GM23248 (cell line): ENCODE data around the gene BSG. TPM values are rescaled to one million over a fixed set of nuclear protein-coding genes. Genes with fewer than 3 reads are reported as not detected.

Experiments used
- DNase-seq: peaks from one replicate; pipeline ENCODE4 v3.0.0-alpha.2; 2015
- H2AFZ ChIP-seq: fragments of 200-600 bp; sonication (generic); 2 replicates; pipeline ENCODE4 v1.6.1; 2016; ENCODE audit warnings: antibody characterized with exemption
- H3F3A ChIP-seq: fragments of 200-600 bp; sonication (generic); 2 replicates; pipeline ENCODE4 v1.6.1; 2016; ENCODE audit warnings: mild to moderate bottlenecking, antibody characterized with exemption, mixed run types; ENCODE audit not compliant: insufficient read depth
- H3K27ac ChIP-seq: fragments of 200-600 bp; sonication (generic); 2 replicates; pipeline ENCODE4 v1.5.1; 2016; ENCODE audit warnings: mild to moderate bottlenecking
- H3K27me3 ChIP-seq: fragments of 200-600 bp; sonication (generic); replicated peaks from 2 replicates; pipeline ENCODE4 v1.6.1; 2016; ENCODE audit warnings: mild to moderate bottlenecking; ENCODE audit not compliant: insufficient read depth
- H3K36me3 ChIP-seq: fragments of 200-600 bp; sonication (generic); 2 replicates; pipeline ENCODE4 v1.6.1; 2016; ENCODE audit warnings: low read depth, mild to moderate bottlenecking
- H3K4me1 ChIP-seq: fragments of 200-600 bp; sonication (generic); 2 replicates; pipeline ENCODE4 v1.6.1; 2016; ENCODE audit warnings: mild to moderate bottlenecking; ENCODE audit not compliant: insufficient read depth
- H3K4me2 ChIP-seq: fragments of 200-600 bp; sonication (generic); one replicate; pipeline ENCODE4 v1.6.1; 2016; ENCODE audit warnings: mild to moderate bottlenecking; ENCODE audit not compliant: unreplicated experiment
- H3K4me3 ChIP-seq: fragments of 200-600 bp; sonication (generic); 2 replicates; pipeline ENCODE4 v1.5.1; 2016; ENCODE audit warnings: mild to moderate bottlenecking
- H3K79me2 ChIP-seq: fragments of 200-600 bp; sonication (generic); 2 replicates; pipeline ENCODE4 v1.6.1; 2016; ENCODE audit warnings: mild to moderate bottlenecking; ENCODE audit not compliant: insufficient read depth
- H3K9ac ChIP-seq: fragments of 200-600 bp; sonication (generic); 2 replicates; pipeline ENCODE4 v1.6.1; 2016; ENCODE audit warnings: mild to moderate bottlenecking
- H3K9me2 ChIP-seq: fragments of 200-600 bp; sonication (generic); 2 replicates; pipeline ENCODE4 v1.6.1; 2016; ENCODE audit warnings: mixed run types, mild to moderate bottlenecking, moderate library complexity; ENCODE audit not compliant: insufficient read depth
- H3K9me3 ChIP-seq: fragments of 200-600 bp; sonication (generic); one replicate; pipeline ENCODE4 v1.6.1; 2017; ENCODE audit warnings: low read depth
- H4K20me1 ChIP-seq: fragments of 200-600 bp; sonication (generic); 2 replicates; pipeline ENCODE4 v1.6.0; 2016; ENCODE audit not compliant: insufficient read depth
- EZH2 ChIP-seq: fragments of 200-600 bp; sonication (generic); IDR thresholded peaks from 2 replicates; pipeline ENCODE4 v1.6.1; 2018; ENCODE audit warnings: antibody characterized with exemption, mild to moderate bottlenecking; ENCODE audit not compliant: insufficient read depth, poor library complexity, severe bottlenecking
- EZH2phosphoT487 ChIP-seq: fragments of 200-600 bp; sonication (generic); IDR thresholded peaks from 2 replicates; pipeline ENCODE4 v1.6.1; 2018; ENCODE audit warnings: antibody characterized with exemption, moderate library complexity, mild to moderate bottlenecking, low read depth; ENCODE audit not compliant: insufficient read depth
- WGBS, 2 experiments: methylation state at CpG; one replicate each; pipeline ENCODE4 v1.1.6; 2015 to 2017; ENCODE audit warnings: low lambda C conversion rate in 2 of 2, low coverage in 1 of 2; ENCODE audit errors: missing lambda C conversion rate in 2 of 2; 5-methylcytosine and 5-hydroxymethylcytosine counted together
- in situ Hi-C: fragments of 300-500 bp; cut with MboI; formaldehyde crosslinking; loops from 2 replicates; pipeline ENCODE4 v1.15.0; 2020
- polyA plus RNA-seq: library from polyadenylated mRNA; unstranded; fragments of >200 nt; fragmentation: Nextera tagmentation; extraction: Ambion mirVana; gene quantifications from 2 replicates; pipeline ENCODE4 v1.2.1, GENCODE V29; 2016
- total RNA-seq: library from RNA; depleted of rRNA; stranded (reverse); fragments of >200 nt; shearing (Covaris generic); gene quantifications from 2 replicates; pipeline ENCODE4 v1.2.3, GENCODE V29; 2014

Gene BSG
- total and polyA plus RNA-seq, 2 experiments from 2014 or later: 939 to 955 TPM

- Histone ChIP-seq H3K9me3 (no peaks in the 10 kb centered on the region), H4K20me1 (no peaks in the 10 kb centered on the region), H3K79me2 (no peaks in the 10 kb centered on the region), H3K9ac (no peak overlapping the region), H3K4me1 (no peaks in the 10 kb centered on the region), H2AFZ (no peak overlapping the region), H3K9me2 (no peaks in the 10 kb centered on the region), H3K4me2 (no peak overlapping the region), H3K4me3 (no peak overlapping the region), H3K36me3 (no peaks in the 10 kb centered on the region), H3K27me3 (no peaks in the 10 kb centered on the region; the same call in 1 of the 2 replicates), H3K27ac (no peak overlapping the region), H3F3A (no peaks in the 10 kb centered on the region)
- 68 to 71% methylated on average over 20 to 24 of the region's 24 CpGs for WGBS, 2 experiments
- DNase-seq: no peak
- in situ Hi-C loops: no loop called here
- TF ChIP-seq EZH2phosphoT487 (no peak), EZH2 (no peak)
Measured at GRCh38 chr19:594265-594870, 22.0 kb downstream of the BSG start.

- TF ChIP-seq EZH2phosphoT487 (no peak), EZH2 (no peak)
- Histone ChIP-seq H3K4me1 (no peaks in the 10 kb centered on the region), H2AFZ (no peak overlapping the region), H3K79me2 (no peaks in the 10 kb centered on the region), H3K9ac (no peak overlapping the region), H3K4me2 (no peak overlapping the region), H3K36me3 (no peaks in the 10 kb centered on the region), H3K9me2 (no peaks in the 10 kb centered on the region), H3K27ac (no peak overlapping the region), H3K4me3 (no peak overlapping the region), H3K9me3 (no peaks in the 10 kb centered on the region), H3K27me3 (no peaks in the 10 kb centered on the region; the same call in 1 of the 2 replicates), H3F3A (no peaks in the 10 kb centered on the region), H4K20me1 (no peaks in the 10 kb centered on the region)
- WGBS, 2 experiments: 65 to 67% methylated on average over 40 to 42 of the region's 42 CpGs
- DNase-seq: no peak
- in situ Hi-C loops: no loop called here
Measured at GRCh38 chr19:595326-596262, 23.2 kb downstream of the BSG start.

- Histone ChIP-seq H3K27me3 (no peaks in the 10 kb centered on the region; the same call in 1 of the 2 replicates), H3K4me1 (no peaks in the 10 kb centered on the region), H3F3A (no peaks in the 10 kb centered on the region), H3K36me3 (no peaks in the 10 kb centered on the region), H3K4me2 (no peak overlapping the region), H3K9ac (no peak overlapping the region), H3K79me2 (no peaks in the 10 kb centered on the region), H3K9me3 (no peaks in the 10 kb centered on the region), H2AFZ (no peak overlapping the region), H3K4me3 (no peak overlapping the region), H3K27ac (no peak overlapping the region), H3K9me2 (no peaks in the 10 kb centered on the region), H4K20me1 (no peaks in the 10 kb centered on the region)
- no peak for DNase-seq
- in situ Hi-C loops: no loop called here
- TF ChIP-seq EZH2phosphoT487: no peak
- no peak for TF ChIP-seq EZH2
- 75 to 79% methylated on average over 16 of the region's 16 CpGs for WGBS, 2 experiments
Measured at GRCh38 chr19:596263-596655, 23.9 kb downstream of the BSG start.

- no peak for DNase-seq
- H3K9me3 ChIP-seq: no peaks in the 10 kb centered on the region
- no peak overlapping the region for H3K4me3 ChIP-seq
- no peaks in the 10 kb centered on the region for H3K4me1 ChIP-seq
- H4K20me1 ChIP-seq: no peaks in the 10 kb centered on the region
- H3K9ac ChIP-seq: no peak overlapping the region
- no peaks in the 10 kb centered on the region for H3K9me2 ChIP-seq
- WGBS, 2 experiments: 54 to 56% methylated on average over 18 of the region's 18 CpGs
- no peak for TF ChIP-seq EZH2
- no peak for TF ChIP-seq EZH2phosphoT487
- no peak overlapping the region for H3K4me2 ChIP-seq
- no peaks in the 10 kb centered on the region for H3F3A ChIP-seq
- in situ Hi-C loops: no loop called here
- no peaks in the 10 kb centered on the region for H3K27me3 ChIP-seq
- no peaks in the 10 kb centered on the region for H3K79me2 ChIP-seq
- no peaks in the 10 kb centered on the region for H3K36me3 ChIP-seq
- no peak overlapping the region for H2AFZ ChIP-seq
- no peak overlapping the region for H3K27ac ChIP-seq
Measured at GRCh38 chr19:597406-598315, 25.3 kb downstream of the BSG start.
